Measurements from ENCODE around the gene KDM2A. TPM values are rescaled to one million over a fixed set of nuclear protein-coding genes. Genes with fewer than 3 reads are reported as not detected.
A peak's percentile ranks its signal among the peaks of the same experiment; 100 is the strongest.

KDM2A gene
- total RNA-seq, 1 experiment from 2014 or later = 50.4 TPM

- CTCF ChIA-PET = no interaction called here
- no peak for DNase-seq (ENCODE audit: low read depth, low spot score)
- H3K27ac ChIP-seq (ENCODE audit: low read depth, low read length) = peak overlapping the region; percentile 38; the same call in 1 of the 2 replicates
- no peak overlapping the region for H3K4me3 ChIP-seq (replicated peaks in 1 of 2; ENCODE audit: low read depth in 1 of 2, low read length in 2 of 2)
- no peak for ATAC-seq
- RAD21 ChIA-PET (ENCODE audit: low non-redundant PET in 1 of 2, low total read pairs in 2 of 2, uncharacterized antibody in 2 of 2, unreplicated experiment in 2 of 2) = no interaction called here
- H2AFZ ChIP-seq (ENCODE audit: low read depth, low read length, poor library complexity, severe bottlenecking) = no peak overlapping the region
- no peaks in the 10 kb centered on the region for H3K27me3 ChIP-seq (ENCODE audit: insufficient read depth, low read length)
- no peaks in the 10 kb centered on the region for H4K20me1 ChIP-seq (ENCODE audit: insufficient read depth)
- peaks cover 60% of the 10 kb centered on the region for H3K79me2 ChIP-seq (ENCODE audit: insufficient read depth, low read length)
- intact Hi-C loops (cut with micrococcal nuclease) = loop anchor here (10.0 kb wide), 1 partner anchor 193 kb away; the partner anchor contains the start of gene RHOD
- POLR2A ChIA-PET = interaction anchor here (1.4 kb wide), 1 partner anchor 8 kb away, joined by 5 read pairs; no protein-coding TSS in a partner anchor
- peak overlapping the region; percentile 33 for H3K4me2 ChIP-seq (ENCODE audit: low read length)
- peaks cover 65 to 92% of the 10 kb centered on the region in 2 experiments for H3K36me3 ChIP-seq (ENCODE audit: control insufficient read depth in 1 of 2, insufficient read depth in 2 of 2, low read length in 2 of 2)
- TF ChIP-seq RAD21 (IDR thresholded peaks at IDR 0.05; ENCODE audit: low read depth) = no peak
- TF ChIP-seq POLR2AphosphoS5 (IDR thresholded peaks at IDR 0.05; ENCODE audit: low read depth, low read length) = no peak
- TF ChIP-seq EZH2phosphoT487 (IDR thresholded peaks at IDR 0.05; ENCODE audit: borderline replicate concordance) = no peak
- no peak for TF ChIP-seq ZNF274 (IDR thresholded peaks at IDR 0.05; ENCODE audit: low read depth, low read length)
- no peak for TF ChIP-seq ZFX (IDR thresholded peaks at IDR 0.05)
- TF ChIP-seq EZH2 (IDR thresholded peaks at IDR 0.05) = no peak
- no peak for TF ChIP-seq SIN3A (IDR thresholded peaks at IDR 0.05; ENCODE audit: low read depth)
- TF ChIP-seq FOSL1 (IDR thresholded peaks at IDR 0.05; ENCODE audit: low read depth) = no peak
- TF ChIP-seq CBX3 (IDR thresholded peaks at IDR 0.05; ENCODE audit: low read depth) = no peak
- TF ChIP-seq REST (IDR thresholded peaks at IDR 0.05; ENCODE audit: low read depth) = no peak
- TF ChIP-seq SRF (IDR thresholded peaks at IDR 0.05; ENCODE audit: low read depth) = no peak
- no peak for TF ChIP-seq TCF7L2 (IDR thresholded peaks at IDR 0.05; ENCODE audit: borderline replicate concordance, extremely low read depth, insufficient read depth, insufficient read length)
- no peak for TF ChIP-seq CTCF (IDR thresholded peaks at IDR 0.05 in 2 of 3, conservative IDR thresholded peaks at IDR 0.05 in 1 of 3; ENCODE audit: borderline replicate concordance in 1 of 3, insufficient read depth in 1 of 3, low read depth in 2 of 3, low read length in 2 of 3)
- TF ChIP-seq MAX (IDR thresholded peaks at IDR 0.05) = no peak
- peaks cover 20 to 22% of the 10 kb centered on the region in 2 experiments for H3K4me1 ChIP-seq (ENCODE audit: control insufficient read depth in 1 of 2, insufficient read depth in 2 of 2, low read length in 2 of 2)
- no peak overlapping the region for H3K9ac ChIP-seq (ENCODE audit: low read length)
- no peaks in the 10 kb centered on the region for H3K9me3 ChIP-seq (ENCODE audit: control insufficient read depth in 1 of 2, insufficient read depth in 1 of 2, low read depth in 1 of 2, low read length in 2 of 2)
- H3K9me2 ChIP-seq (ENCODE audit: insufficient read depth) = no peaks in the 10 kb centered on the region
- no TSS peak for BruUV-seq (replicated peaks)
Observed at GRCh38 chr11:67247946-67248550, 129.0 kb downstream of the KDM2A start.

Measured in HCT116 (cell line).